SK-N-MC (cell line): Measurements from ENCODE around the gene RTKN.

Experiments used
- DNase-seq: peaks from one replicate; pipeline ENCODE4 v3.0.0-alpha.2; 2011; ENCODE audit warnings: low read depth, low spot score
- H3K27ac ChIP-seq: fragments of 200-600 bp; sonication (generic); 2 replicates; pipeline ENCODE4 v1.5.1; 2016; ENCODE audit warnings: mixed run types
- H3K36me3 ChIP-seq: fragments of 200-600 bp; sonication (generic); 2 replicates; pipeline ENCODE4 v1.6.1; 2017; ENCODE audit warnings: antibody characterized with exemption, low read length, mixed read lengths; ENCODE audit not compliant: insufficient read depth
- H3K4me3 ChIP-seq: fragments of 200-600 bp; sonication (generic); 2 replicates; pipeline ENCODE4 v1.5.1; 2016
- H3K9ac ChIP-seq: fragments of 200-600 bp; sonication (generic); 2 replicates; pipeline ENCODE4 v1.8.0; 2017; ENCODE audit warnings: mixed run types, mixed read lengths; ENCODE audit not compliant: insufficient read length
- H3K9me3 ChIP-seq: fragments of 200-600 bp; sonication (generic); 2 replicates; pipeline ENCODE4 v1.6.1; 2017; ENCODE audit warnings: low read depth, mild to moderate bottlenecking, antibody characterized with exemption, low read length, moderate library complexity, mixed read lengths
- EZH2 ChIP-seq: fragments of 200-600 bp; sonication (generic); IDR thresholded peaks from one replicate; pipeline ENCODE4 v1.6.1; 2017; ENCODE audit warnings: antibody characterized with exemption
- FOXP2 ChIP-seq: optimal IDR thresholded peaks from 2 replicates; pipeline ENCODE3; 2011; ENCODE audit warnings: mild to moderate bottlenecking, moderate library complexity; ENCODE audit not compliant: insufficient read depth; ENCODE audit errors: extremely low read length, control extremely low read depth
- POLR2AphosphoS5 ChIP-seq: IDR thresholded peaks from 2 replicates; pipeline ENCODE4 v1.6.1; 2012; ENCODE audit warnings: mild to moderate bottlenecking, low read depth, low read length, borderline replicate concordance

Gene RTKN

DNA sequence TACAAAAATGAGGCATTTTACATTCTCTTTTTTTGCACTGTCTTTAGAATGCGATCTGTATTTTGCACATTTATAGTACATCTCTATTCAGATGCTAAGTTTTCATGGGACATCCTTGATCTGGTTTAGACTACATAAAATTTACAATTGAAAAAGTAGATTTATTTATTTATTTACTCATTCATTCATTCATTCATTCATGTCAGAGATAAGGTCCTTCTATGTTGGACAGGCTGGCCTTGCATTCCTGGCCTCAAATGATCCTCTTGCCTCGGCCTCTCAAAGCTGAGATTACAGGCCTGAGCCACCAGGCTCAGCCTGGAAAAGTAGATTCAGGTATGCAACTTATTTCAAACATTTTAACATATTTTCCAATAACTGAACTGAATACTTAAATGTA is 45.6 kb downstream of the RTKN start:
- DNase-seq = no peak
- no peak overlapping the region for H3K27ac ChIP-seq
- no peaks in the 10 kb centered on the region for H3K36me3 ChIP-seq
- no peak overlapping the region for H3K4me3 ChIP-seq
- no peak overlapping the region for H3K9ac ChIP-seq
- TF ChIP-seq FOXP2 = no peak
- TF ChIP-seq EZH2 = no peak
- H3K9me3 ChIP-seq = no peaks in the 10 kb centered on the region

GRCh38 chr2:74393525-74393924 is 48.2 kb downstream of the RTKN start:
- Histone ChIP-seq H3K4me3 (no peak overlapping the region), H3K9me3 (no peaks in the 10 kb centered on the region), H3K36me3 (no peaks in the 10 kb centered on the region), H3K27ac (no peak overlapping the region), H3K9ac (no peak overlapping the region)
- no peak for TF ChIP-seq FOXP2
- no peak for TF ChIP-seq EZH2
- TF ChIP-seq POLR2AphosphoS5 = no peak
- no peak for DNase-seq

DNA sequence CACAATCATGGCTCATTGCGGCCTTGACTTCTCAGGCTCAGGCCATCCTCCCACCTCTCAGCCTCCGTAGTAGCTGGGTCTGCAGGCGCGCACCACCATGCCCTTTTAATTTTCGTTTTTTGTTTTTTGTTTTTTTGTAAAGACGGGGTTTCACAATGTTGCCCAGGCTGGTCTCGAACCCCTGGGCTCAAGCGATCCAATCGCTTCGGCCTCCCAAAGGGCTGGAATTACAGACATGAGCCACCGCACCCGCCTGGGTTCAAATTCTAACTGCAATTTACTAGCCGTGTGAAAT is 49.3 kb downstream of the RTKN start:
- H3K9ac ChIP-seq = peak overlapping the region; percentile 97
- TF ChIP-seq POLR2AphosphoS5 = no peak
- no peak for TF ChIP-seq EZH2
- TF ChIP-seq FOXP2 = no peak
- peak overlapping the region; percentile 97 for H3K4me3 ChIP-seq
- DNase-seq = no peak
- peaks cover 4% of the 10 kb centered on the region; the same call in 1 of the 2 replicates for H3K36me3 ChIP-seq
- H3K9me3 ChIP-seq = no peaks in the 10 kb centered on the region
- peak overlapping the region; percentile 95 for H3K27ac ChIP-seq

- H3K36me3 ChIP-seq = peaks cover 4% of the 10 kb centered on the region; the same call in 1 of the 2 replicates
- peak overlapping the region; percentile 97 for H3K4me3 ChIP-seq
- H3K9ac ChIP-seq = peak overlapping the region; percentile 97
- TF ChIP-seq POLR2AphosphoS5 = peak; percentile 89
- no peak for TF ChIP-seq EZH2
- peak overlapping the region; percentile 95 for H3K27ac ChIP-seq
- peak; percentile 86 for DNase-seq
- no peaks in the 10 kb centered on the region for H3K9me3 ChIP-seq
Observed at GRCh38 chr2:74391580-74392448, 49.9 kb downstream of the RTKN start.

- no peaks in the 10 kb centered on the region for H3K9me3 ChIP-seq
- no peak for DNase-seq
- H3K9ac ChIP-seq = peak overlapping the region; percentile 97
- peaks cover 4% of the 10 kb centered on the region for H3K36me3 ChIP-seq
- peak overlapping the region; percentile 97 for H3K4me3 ChIP-seq
- no peak for TF ChIP-seq FOXP2
- no peak for TF ChIP-seq EZH2
- no peak for TF ChIP-seq POLR2AphosphoS5
- 0 out of 2 replicates have a peak overlapping the region, but pooled peaks have one; percentile 33 for H3K27ac ChIP-seq
Observed at GRCh38 chr2:74391209-74391579, 50.5 kb downstream of the RTKN start.

DNA sequence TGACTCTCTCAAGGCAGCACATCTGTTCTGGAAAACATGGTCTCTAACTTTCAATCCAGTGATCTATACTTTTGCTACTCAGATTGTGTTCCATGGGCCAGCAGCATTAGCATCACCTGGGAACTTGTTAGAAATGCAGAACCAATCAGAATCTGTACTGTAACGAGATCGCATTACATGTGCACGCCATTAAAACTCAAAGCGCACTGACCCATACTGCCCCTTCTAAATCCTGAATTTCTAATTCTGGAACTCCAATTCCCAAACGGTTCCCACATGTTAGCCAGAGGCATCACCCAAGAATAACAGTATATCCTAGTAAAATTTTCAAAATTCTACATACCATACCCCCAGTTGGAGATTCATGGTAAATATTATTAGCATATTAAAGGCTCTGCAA is 51.1 kb downstream of the RTKN start:
- H3K9me3 ChIP-seq = no peaks in the 10 kb centered on the region
- no peak for DNase-seq
- TF ChIP-seq POLR2AphosphoS5 = no peak
- no peak for TF ChIP-seq EZH2
- TF ChIP-seq FOXP2 = no peak
- H3K27ac ChIP-seq = no peak overlapping the region
- peak overlapping the region; percentile 97 for H3K4me3 ChIP-seq
- H3K36me3 ChIP-seq = peaks cover 4% of the 10 kb centered on the region
- peak overlapping the region; percentile 97 for H3K9ac ChIP-seq

DNA sequence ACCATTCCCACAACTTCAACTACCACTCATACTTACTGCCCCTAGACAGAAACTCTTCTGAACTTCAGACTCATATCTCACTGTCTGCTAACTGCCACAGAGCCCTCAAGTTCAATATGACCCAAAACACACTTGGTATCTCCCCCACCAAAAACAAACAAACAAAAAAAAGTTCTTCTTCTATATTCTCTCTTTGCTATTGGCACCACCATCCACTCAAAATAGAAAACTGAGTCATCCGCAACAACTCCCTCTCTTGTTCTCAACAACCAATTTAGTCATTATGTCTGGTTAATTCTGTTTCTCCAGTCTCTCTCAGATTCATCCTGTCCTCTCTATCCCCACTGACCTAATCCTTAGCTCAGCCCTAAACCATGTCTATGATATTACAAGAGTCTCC is 54.4 kb downstream of the RTKN start:
- H3K36me3 ChIP-seq = peaks cover 20% of the 10 kb centered on the region
- no peak for DNase-seq
- TF ChIP-seq FOXP2 = no peak
- no peak for TF ChIP-seq POLR2AphosphoS5
- TF ChIP-seq EZH2 = no peak
- H3K9me3 ChIP-seq = no peaks in the 10 kb centered on the region
- H3K4me3 ChIP-seq = no peak overlapping the region
- H3K27ac ChIP-seq = no peak overlapping the region
- no peak overlapping the region for H3K9ac ChIP-seq

DNA sequence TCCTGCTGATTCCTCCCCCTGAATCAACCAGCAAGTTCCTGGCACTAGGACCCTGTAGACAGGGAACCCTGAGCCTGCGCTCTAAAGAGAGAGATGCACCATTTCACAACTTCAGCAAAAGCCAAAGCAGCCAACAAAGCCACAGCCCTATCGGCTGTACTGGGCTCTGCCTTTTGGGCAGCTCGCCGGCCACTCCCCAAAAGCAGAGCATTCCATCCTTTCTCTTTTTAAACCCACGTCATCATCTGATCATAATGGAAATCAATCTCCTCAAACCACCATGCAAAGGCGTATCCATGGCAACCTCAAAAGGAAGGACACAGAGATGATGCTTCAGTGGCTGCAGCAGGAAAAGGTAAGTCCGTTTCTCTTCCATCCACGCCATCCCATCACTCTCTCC is 56.3 kb downstream of the RTKN start:
- no peak overlapping the region for H3K9ac ChIP-seq
- TF ChIP-seq FOXP2 = no peak
- no peak for TF ChIP-seq EZH2
- TF ChIP-seq POLR2AphosphoS5 = no peak
- H3K27ac ChIP-seq = no peak overlapping the region
- no peak for DNase-seq
- no peak overlapping the region for H3K4me3 ChIP-seq
- no peaks in the 10 kb centered on the region for H3K9me3 ChIP-seq
- peaks cover 20% of the 10 kb centered on the region for H3K36me3 ChIP-seq

GRCh38 chr2:74384051-74384450 is 57.7 kb downstream of the RTKN start:
- no peak for TF ChIP-seq FOXP2
- TF ChIP-seq EZH2 = no peak
- no peak for TF ChIP-seq POLR2AphosphoS5
- DNase-seq = no peak
- Histone ChIP-seq H3K27ac (no peak overlapping the region), H3K4me3 (no peak overlapping the region), H3K36me3 (peaks cover 20% of the 10 kb centered on the region), H3K9ac (no peak overlapping the region), H3K9me3 (no peaks in the 10 kb centered on the region)
